Measurements from ENCODE around the gene TTYH1.

GRCh38 chr19:54439174-54439851 lies 24.0 kb downstream of the TTYH1 start:
- no peak for TF ChIP-seq POLR2A (IDR thresholded peaks at IDR 0.05)
- peak in 1 of 3 experiments; percentile 20 for TF ChIP-seq CTCF (IDR thresholded peaks at IDR 0.05)

Data from testis (tissue), 2 donors.